Measurements from ENCODE around the gene GRM4. TPM values are rescaled to one million over a fixed set of nuclear protein-coding genes. Genes with fewer than 3 reads are reported as not detected.

Gene GRM4
- total RNA-seq, 1 experiment from 2014 or later, result not detected

DNA sequence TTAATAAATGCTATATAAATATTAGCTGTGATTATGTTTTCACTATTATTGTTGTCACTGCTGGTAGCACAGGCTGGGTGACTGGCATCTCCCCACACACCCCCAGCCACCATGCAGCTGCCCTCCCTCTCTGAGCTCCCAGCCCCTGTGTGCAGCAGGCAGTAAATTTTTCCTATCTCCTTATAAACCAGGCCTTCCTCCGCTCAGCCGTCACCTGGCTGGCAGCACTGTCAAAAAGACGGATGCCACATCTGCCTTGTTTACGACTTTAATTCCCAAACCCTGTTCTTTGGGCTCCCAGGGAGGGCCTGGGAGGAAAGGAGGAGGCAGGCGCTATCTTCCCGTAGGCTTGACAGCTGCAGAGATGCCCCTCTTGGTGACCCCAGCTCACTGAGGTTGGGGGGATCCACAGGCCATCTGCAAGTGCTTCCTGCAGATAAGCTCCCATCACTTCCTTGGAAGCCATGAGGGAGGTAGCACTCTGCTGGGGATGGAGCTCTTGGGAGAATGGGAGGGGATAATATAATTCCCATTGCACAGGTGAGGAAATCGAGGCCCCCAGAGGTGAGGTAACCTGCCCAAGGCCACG, 94.5 kb downstream of the GRM4 start:
- Histone ChIP-seq H3K4me3 (ENCODE audit: low read length) (no peak overlapping the region), H3K27ac (ENCODE audit: low read length) (no peak overlapping the region), H3K9me2 (replicated peaks; ENCODE audit: low read length) (no peaks in the 10 kb centered on the region), H3K36me3 (ENCODE audit: low read depth, low read length) (no peaks in the 10 kb centered on the region), H4K20me1 (ENCODE audit: low read length) (no peaks in the 10 kb centered on the region), H2AFZ (ENCODE audit: low read length) (no peak overlapping the region), H3K79me2 (ENCODE audit: low read length) (no peaks in the 10 kb centered on the region), H3K4me1 (ENCODE audit: insufficient read depth, low read length) (peaks cover 16% of the 10 kb centered on the region), H3K9ac (ENCODE audit: low read length) (no peak overlapping the region), H3F3A (ENCODE audit: low read length, unreplicated experiment) (no peaks in the 10 kb centered on the region), H3K27me3 (ENCODE audit: low read length) (peaks cover 6% of the 10 kb centered on the region; the same call in 1 of the 2 replicates), H3K4me2 (ENCODE audit: low read length) (no peak overlapping the region), H3K9me3 (ENCODE audit: low read length) (no peaks in the 10 kb centered on the region)
- CTCF ChIA-PET, result interaction anchor here (0.6 kb wide), 1 partner anchor 106 kb away, joined by 3 read pairs; no protein-coding TSS in a partner anchor
- no peak for DNase-seq
- TF ChIP-seq EZH2 (IDR thresholded peaks at IDR 0.05; ENCODE audit: low read length, unreplicated experiment), result no peak
- no peak for TF ChIP-seq CTCF (conservative IDR thresholded peaks at IDR 0.05; ENCODE audit: low read depth, low read length)
- no peak for TF ChIP-seq EZH2phosphoT487 (IDR thresholded peaks at IDR 0.05; ENCODE audit: borderline replicate concordance, low read length)
- intact Hi-C loops (cut with micrococcal nuclease), result no loop called here
- BruUV-seq (replicated peaks), result no TSS peak
- no peak for ATAC-seq
- POLR2A ChIA-PET (ENCODE audit: unreplicated experiment), result no interaction called here

GRCh38 chr6:34050691-34051090, 95.2 kb downstream of the GRM4 start:
- Histone ChIP-seq H2AFZ (ENCODE audit: low read length) (no peak overlapping the region), H3K36me3 (ENCODE audit: low read depth, low read length) (no peaks in the 10 kb centered on the region), H3K4me3 (ENCODE audit: low read length) (no peak overlapping the region), H4K20me1 (ENCODE audit: low read length) (no peaks in the 10 kb centered on the region), H3K79me2 (ENCODE audit: low read length) (no peaks in the 10 kb centered on the region), H3K27ac (ENCODE audit: low read length) (no peak overlapping the region), H3K4me2 (ENCODE audit: low read length) (no peak overlapping the region), H3K4me1 (ENCODE audit: insufficient read depth, low read length) (peaks cover 16% of the 10 kb centered on the region), H3K9me2 (replicated peaks; ENCODE audit: low read length) (no peaks in the 10 kb centered on the region), H3F3A (ENCODE audit: low read length, unreplicated experiment) (no peaks in the 10 kb centered on the region), H3K27me3 (ENCODE audit: low read length) (peaks cover 6% of the 10 kb centered on the region; the same call in 1 of the 2 replicates), H3K9ac (ENCODE audit: low read length) (no peak overlapping the region), H3K9me3 (ENCODE audit: low read length) (no peaks in the 10 kb centered on the region)
- no peak for TF ChIP-seq EZH2phosphoT487 (IDR thresholded peaks at IDR 0.05; ENCODE audit: borderline replicate concordance, low read length)
- no peak for TF ChIP-seq EZH2 (IDR thresholded peaks at IDR 0.05; ENCODE audit: low read length, unreplicated experiment)
- no peak for TF ChIP-seq CTCF (conservative IDR thresholded peaks at IDR 0.05; ENCODE audit: low read depth, low read length)
- CTCF ChIA-PET, result no interaction called here
- POLR2A ChIA-PET (ENCODE audit: unreplicated experiment), result no interaction called here
- no TSS peak for BruUV-seq (replicated peaks)
- intact Hi-C loops (cut with micrococcal nuclease), result no loop called here
- no peak for ATAC-seq
- DNase-seq, result no peak
